ENCODE measurements around the gene GRID1.

GRID1 gene

DNA sequence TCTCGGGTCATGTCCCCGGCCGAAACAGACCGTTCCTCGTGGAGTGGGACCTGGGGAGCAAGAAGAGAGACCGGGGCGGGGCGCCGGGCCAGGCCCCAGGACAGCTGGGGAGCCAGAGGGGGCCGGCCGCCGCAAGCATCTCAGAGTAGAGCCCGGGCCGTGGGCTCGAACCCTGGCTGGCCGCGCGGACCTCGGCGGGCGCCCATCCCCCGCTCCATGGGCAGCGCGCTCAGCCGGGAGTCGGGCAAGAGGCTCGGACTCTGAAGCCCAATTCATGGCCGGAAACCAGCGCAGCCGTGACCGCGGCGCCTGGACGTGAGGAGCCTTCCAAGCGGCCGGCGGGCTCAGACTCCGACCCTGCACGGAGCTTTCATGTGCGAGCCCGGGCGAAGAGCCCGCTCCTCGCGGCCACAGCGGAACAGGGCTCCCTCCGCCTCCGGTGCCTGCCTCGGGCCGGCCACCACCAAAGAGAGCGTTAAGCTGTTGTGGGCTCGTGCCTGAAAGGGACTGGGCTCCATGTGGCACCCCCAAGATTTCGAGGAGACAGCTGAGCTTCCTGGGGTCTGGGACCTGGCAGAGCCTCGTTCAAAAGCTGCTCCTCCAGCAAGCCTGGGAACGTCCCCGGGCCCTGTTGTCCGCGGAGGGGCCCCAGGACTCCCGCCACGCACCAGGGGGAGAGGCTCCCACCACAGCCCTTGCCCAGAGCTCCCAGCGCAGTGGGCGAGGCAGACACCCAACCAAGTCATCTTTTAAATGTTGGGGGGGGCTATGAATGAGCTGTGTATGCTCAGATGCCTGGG, 757 bp upstream of the GRID1 start:
- Histone ChIP-seq H3K27me3 (peaks cover 100% of the 10 kb centered on the region), H3K9me3 (no peaks in the 10 kb centered on the region), H3K36me3 (no peaks in the 10 kb centered on the region), H3K27ac (no peak overlapping the region), H3K4me1 (ENCODE audit: control insufficient read depth in 1 of 2, insufficient read depth in 1 of 2, low read depth in 1 of 2, low read length in 1 of 2) (peaks cover 16 to 29% of the 10 kb centered on the region in 2 experiments), H3K4me3 (ENCODE audit: low read depth in 1 of 2, low read length in 1 of 2) (no peak overlapping the region)
- TF ChIP-seq, protein P1, sequence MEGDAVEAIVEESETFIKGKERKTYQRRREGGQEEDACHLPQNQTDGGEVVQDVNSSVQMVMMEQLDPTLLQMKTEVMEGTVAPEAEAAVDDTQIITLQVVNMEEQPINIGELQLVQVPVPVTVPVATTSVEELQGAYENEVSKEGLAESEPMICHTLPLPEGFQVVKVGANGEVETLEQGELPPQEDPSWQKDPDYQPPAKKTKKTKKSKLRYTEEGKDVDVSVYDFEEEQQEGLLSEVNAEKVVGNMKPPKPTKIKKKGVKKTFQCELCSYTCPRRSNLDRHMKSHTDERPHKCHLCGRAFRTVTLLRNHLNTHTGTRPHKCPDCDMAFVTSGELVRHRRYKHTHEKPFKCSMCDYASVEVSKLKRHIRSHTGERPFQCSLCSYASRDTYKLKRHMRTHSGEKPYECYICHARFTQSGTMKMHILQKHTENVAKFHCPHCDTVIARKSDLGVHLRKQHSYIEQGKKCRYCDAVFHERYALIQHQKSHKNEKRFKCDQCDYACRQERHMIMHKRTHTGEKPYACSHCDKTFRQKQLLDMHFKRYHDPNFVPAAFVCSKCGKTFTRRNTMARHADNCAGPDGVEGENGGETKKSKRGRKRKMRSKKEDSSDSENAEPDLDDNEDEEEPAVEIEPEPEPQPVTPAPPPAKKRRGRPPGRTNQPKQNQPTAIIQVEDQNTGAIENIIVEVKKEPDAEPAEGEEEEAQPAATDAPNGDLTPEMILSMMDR (IDR thresholded peaks at IDR 0.05), result no peak

DNA sequence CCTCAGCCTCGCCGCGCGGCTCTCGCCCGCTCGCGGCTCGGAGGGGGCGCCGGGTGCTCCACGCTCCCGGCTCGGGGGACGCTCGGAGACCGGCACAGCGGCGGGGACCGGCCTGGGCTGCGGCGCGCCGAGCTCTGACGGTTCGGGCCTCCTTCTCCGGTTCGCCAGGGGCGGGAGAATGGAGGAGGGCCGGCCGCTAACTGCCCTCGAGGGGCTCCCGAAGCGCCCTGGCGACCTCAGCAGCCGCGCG, 232 bp upstream of the GRID1 start:
- Histone ChIP-seq H3K36me3 (no peaks in the 10 kb centered on the region), H3K4me3 (ENCODE audit: low read depth in 1 of 2, low read length in 1 of 2) (no peak overlapping the region), H3K9me3 (no peaks in the 10 kb centered on the region), H3K27ac (no peak overlapping the region), H3K27me3 (peaks cover 100% of the 10 kb centered on the region), H3K4me1 (ENCODE audit: control insufficient read depth in 1 of 2, insufficient read depth in 1 of 2, low read depth in 1 of 2, low read length in 1 of 2) (peaks cover 16 to 29% of the 10 kb centered on the region in 2 experiments)
- TF ChIP-seq, protein P1 (IDR thresholded peaks at IDR 0.05), result no peak

DNA sequence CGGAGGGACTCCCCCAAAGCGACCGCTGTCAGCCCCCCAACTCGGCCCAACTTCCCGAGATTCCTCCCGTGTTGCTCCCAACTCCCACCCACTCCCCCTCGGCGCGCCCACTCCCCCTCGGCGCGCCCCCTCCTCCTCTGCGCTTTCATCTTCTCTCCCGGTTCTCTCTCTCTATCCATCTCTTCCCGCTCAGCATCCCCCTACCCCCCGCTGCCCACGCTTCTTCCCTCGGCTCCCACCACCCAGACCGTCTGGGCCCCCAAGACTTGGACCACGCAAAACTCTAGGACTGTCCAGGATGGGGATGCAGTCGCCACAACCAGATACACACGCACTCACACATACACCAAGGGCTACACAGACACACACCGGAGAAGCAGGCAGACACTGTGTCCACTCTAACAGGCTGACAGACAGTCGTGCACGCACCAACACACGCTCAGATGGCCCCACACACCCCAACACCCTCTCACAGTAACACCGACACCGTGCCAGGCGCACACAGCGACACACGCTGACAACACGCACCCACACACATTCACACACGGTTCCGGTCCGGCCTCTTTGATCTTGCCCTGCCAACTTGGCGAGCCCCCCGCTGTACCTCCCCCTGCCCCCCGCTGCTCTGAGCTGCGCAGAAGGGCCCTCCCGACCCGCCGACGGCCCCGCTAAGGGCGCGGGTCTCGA, 1.1 kb downstream of the GRID1 start:
- no peak overlapping the region for H3K27ac ChIP-seq
- H3K4me1 ChIP-seq (ENCODE audit: control insufficient read depth in 1 of 2, insufficient read depth in 1 of 2, low read depth in 1 of 2, low read length in 1 of 2), result peaks cover 16 to 29% of the 10 kb centered on the region in 2 experiments
- no peak overlapping the region for H3K4me3 ChIP-seq (ENCODE audit: low read depth in 1 of 2, low read length in 1 of 2)
- TF ChIP-seq, protein P1 (IDR thresholded peaks at IDR 0.05), result no peak
- H3K9me3 ChIP-seq, result no peaks in the 10 kb centered on the region
- peaks cover 99% of the 10 kb centered on the region for H3K27me3 ChIP-seq
- H3K36me3 ChIP-seq, result no peaks in the 10 kb centered on the region

DNA sequence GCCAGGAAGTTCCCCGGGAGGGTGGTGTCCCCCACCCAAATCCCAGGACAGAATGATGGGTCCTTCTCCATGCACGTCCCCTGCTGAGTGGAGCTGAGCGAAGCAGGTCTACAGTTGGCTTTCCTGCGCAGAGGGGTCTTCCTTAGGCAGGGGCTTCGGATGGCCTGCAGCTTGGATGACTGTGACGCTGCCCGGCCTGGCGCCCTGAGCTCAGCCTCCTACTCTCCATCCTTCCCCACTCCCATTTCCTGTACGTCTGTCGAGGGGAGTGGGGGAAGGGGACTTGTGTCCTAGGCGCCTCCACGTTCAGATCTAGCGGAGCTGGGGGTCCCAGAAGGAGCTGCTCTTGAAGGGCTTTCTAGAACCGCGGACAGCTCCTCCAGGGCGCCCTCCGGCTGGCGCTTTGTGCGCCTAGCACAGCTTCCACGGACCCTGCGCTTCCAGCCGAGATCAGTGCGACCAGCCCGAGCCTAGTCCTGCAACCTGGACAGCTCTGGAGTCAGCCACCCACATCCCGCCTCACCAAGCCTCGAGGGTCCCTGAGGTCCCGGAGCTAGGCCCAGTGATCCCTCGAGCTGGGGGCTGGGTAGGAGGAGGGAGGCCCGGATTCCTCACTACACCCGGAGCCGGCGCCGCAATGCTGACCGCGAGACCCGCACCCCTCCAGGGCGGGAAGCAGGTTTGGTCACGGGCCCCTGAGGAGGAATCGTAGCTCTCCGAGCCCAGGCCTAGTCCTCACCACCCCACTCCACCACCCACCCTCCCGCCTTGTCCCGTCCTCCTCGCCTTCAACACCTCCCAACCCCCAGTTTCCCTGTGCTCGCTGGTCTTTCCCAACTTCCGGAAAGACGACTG, 1.9 kb downstream of the GRID1 start:
- TF ChIP-seq, protein P1 (IDR thresholded peaks at IDR 0.05), result no peak
- Histone ChIP-seq H3K27ac (no peak overlapping the region), H3K27me3 (peaks cover 92% of the 10 kb centered on the region), H3K4me1 (ENCODE audit: control insufficient read depth in 1 of 2, insufficient read depth in 1 of 2, low read depth in 1 of 2, low read length in 1 of 2) (peaks cover 16 to 29% of the 10 kb centered on the region in 2 experiments), H3K9me3 (no peaks in the 10 kb centered on the region), H3K4me3 (ENCODE audit: low read depth in 1 of 2, low read length in 1 of 2) (no peak overlapping the region), H3K36me3 (no peaks in the 10 kb centered on the region)

DNA sequence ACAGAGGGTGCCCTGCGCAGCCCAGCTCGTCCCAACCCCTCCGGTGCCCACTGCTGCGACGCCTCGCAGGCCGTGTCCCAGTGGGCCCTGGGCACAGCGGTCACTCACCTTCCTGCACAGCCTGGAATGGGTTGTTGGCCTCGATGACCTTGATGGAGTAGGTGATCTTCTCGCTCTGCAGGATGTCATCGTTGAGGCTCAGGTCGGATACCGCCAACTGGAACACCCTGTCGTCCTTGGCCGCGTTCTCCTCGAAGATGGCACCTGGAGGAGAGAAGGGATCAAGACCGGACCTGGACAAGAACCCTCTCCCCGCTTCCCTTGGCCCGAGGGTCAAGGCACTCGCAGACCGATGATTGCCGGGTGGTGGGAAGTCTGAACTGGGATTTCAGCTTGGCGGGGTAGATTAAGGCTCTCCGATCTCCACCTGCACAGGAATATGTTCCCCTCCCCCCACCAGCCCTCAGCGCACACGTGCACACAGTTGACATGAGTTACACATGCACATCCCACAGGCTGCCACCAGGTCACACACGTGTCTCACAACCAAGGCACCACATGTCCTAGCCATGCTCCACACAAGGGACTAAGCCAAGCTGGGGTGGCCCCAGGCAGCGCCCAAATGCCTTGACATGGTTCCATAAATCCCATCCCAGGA, 2.6 kb downstream of the GRID1 start:
- Histone ChIP-seq H3K4me1 (ENCODE audit: control insufficient read depth in 1 of 2, insufficient read depth in 1 of 2, low read depth in 1 of 2, low read length in 1 of 2) (peaks cover 16 to 29% of the 10 kb centered on the region in 2 experiments), H3K27me3 (peaks cover 84% of the 10 kb centered on the region), H3K4me3 (ENCODE audit: low read depth in 1 of 2, low read length in 1 of 2) (no peak overlapping the region), H3K27ac (no peak overlapping the region), H3K9me3 (no peaks in the 10 kb centered on the region), H3K36me3 (no peaks in the 10 kb centered on the region)
- TF ChIP-seq, protein P1 (IDR thresholded peaks at IDR 0.05), result no peak
